ENCODE data around the gene EXOC3L2. TPM values are rescaled to one million over a fixed set of nuclear protein-coding genes. Genes with fewer than 3 reads are reported as not detected.

EXOC3L2 gene
- total RNA-seq = not detected

- POLR2A ChIA-PET = no interaction called here
- Mint-ChIP-seq H3K9me3 (no peaks in the 10 kb centered on the region), H3K36me3 (no peaks in the 10 kb centered on the region), H3K27me3 (peaks cover 18% of the 10 kb centered on the region), H3K4me3 (no peak within 1 kb of the TSS), H3K27ac (peak within 1 kb of the TSS; percentile 13), H3K4me1 (peaks cover 8% of the 10 kb centered on the region)
- no peak for ATAC-seq (ENCODE audit: low read depth)
- DNase-seq = no peak
These were observed at the start of gene EXOC3L2 for GRCh38 chr19:45245334-45245787. TSS of gene EXOC3L2 (minus strand) at chr19:45245407. CDS start at chr19:45239045, 6,362 bp downstream.

- no peaks in the 10 kb centered on the region for H3K4me1 Mint-ChIP-seq
- H3K27me3 Mint-ChIP-seq = no peaks in the 10 kb centered on the region
- DNase-seq (no peak), ATAC-seq (ENCODE audit: low read depth) (no peak)
- H3K27ac Mint-ChIP-seq = no peak overlapping the region
- peaks cover 7% of the 10 kb centered on the region for H3K36me3 Mint-ChIP-seq
- H3K9me3 Mint-ChIP-seq = no peaks in the 10 kb centered on the region
- H3K4me3 Mint-ChIP-seq = no peak overlapping the region
- POLR2A ChIA-PET = no interaction called here
These were observed 49.3 kb upstream of the EXOC3L2 start for GRCh38 chr19:45294291-45295029.

GRCh38 chr19:45293682-45294081, 48.5 kb upstream of the EXOC3L2 start:
- Mint-ChIP-seq H3K9me3 (no peaks in the 10 kb centered on the region), H3K27ac (no peak overlapping the region), H3K4me3 (no peak overlapping the region), H3K4me1 (no peaks in the 10 kb centered on the region), H3K36me3 (peaks cover 8% of the 10 kb centered on the region), H3K27me3 (no peaks in the 10 kb centered on the region)
- POLR2A ChIA-PET = no interaction called here
- ATAC-seq (ENCODE audit: low read depth) (no peak), DNase-seq (no peak)

- DNase-seq (no peak), ATAC-seq (ENCODE audit: low read depth) (no peak)
- Mint-ChIP-seq H3K4me3 (no peak overlapping the region), H3K27me3 (no peaks in the 10 kb centered on the region), H3K36me3 (peaks cover 9% of the 10 kb centered on the region), H3K4me1 (no peaks in the 10 kb centered on the region), H3K9me3 (no peaks in the 10 kb centered on the region), H3K27ac (no peak overlapping the region)
- POLR2A ChIA-PET = no interaction called here
These were observed 46.6 kb upstream of the EXOC3L2 start for GRCh38 chr19:45291834-45292233.

- Mint-ChIP-seq H3K9me3 (no peaks in the 10 kb centered on the region), H3K27ac (no peak overlapping the region), H3K4me1 (no peaks in the 10 kb centered on the region), H3K36me3 (peaks cover 12% of the 10 kb centered on the region), H3K27me3 (no peaks in the 10 kb centered on the region), H3K4me3 (no peak overlapping the region)
- no peak for DNase-seq
- POLR2A ChIA-PET = no interaction called here
- no peak for ATAC-seq (ENCODE audit: low read depth)
These were observed 45.2 kb upstream of the EXOC3L2 start for GRCh38 chr19:45290381-45290931.

GRCh38 chr19:45283443-45284033, 38.3 kb upstream of the EXOC3L2 start:
- no peaks in the 10 kb centered on the region for H3K4me1 Mint-ChIP-seq
- no peak for DNase-seq

GRCh38 chr19:45280471-45280961, 35.3 kb upstream of the EXOC3L2 start:
- ATAC-seq (ENCODE audit: low read depth) (no peak), DNase-seq (no peak)
- POLR2A ChIA-PET = no interaction called here
- Mint-ChIP-seq H3K36me3 (peaks cover 13% of the 10 kb centered on the region), H3K9me3 (no peaks in the 10 kb centered on the region), H3K4me1 (no peaks in the 10 kb centered on the region), H3K27me3 (no peaks in the 10 kb centered on the region), H3K27ac (no peak overlapping the region), H3K4me3 (no peak overlapping the region)

More at GRCh38 chr19:45283443-45284033, 38.3 kb upstream of the EXOC3L2 start:
- Mint-ChIP-seq H3K4me3 (no peak overlapping the region), H3K27me3 (no peaks in the 10 kb centered on the region), H3K9me3 (no peaks in the 10 kb centered on the region), H3K36me3 (peaks cover 15% of the 10 kb centered on the region), H3K27ac (peak overlapping the region; percentile 28)
- POLR2A ChIA-PET = no interaction called here
- ATAC-seq (ENCODE audit: low read depth) = no peak

GRCh38 chr19:45279587-45280192, 34.5 kb upstream of the EXOC3L2 start:
- no peaks in the 10 kb centered on the region for H3K4me1 Mint-ChIP-seq
- H3K9me3 Mint-ChIP-seq = no peaks in the 10 kb centered on the region
- no peak overlapping the region for H3K27ac Mint-ChIP-seq
- H3K36me3 Mint-ChIP-seq = peaks cover 13% of the 10 kb centered on the region
- ATAC-seq (ENCODE audit: low read depth) = no peak
- H3K4me3 Mint-ChIP-seq = no peak overlapping the region
- POLR2A ChIA-PET = no interaction called here
- DNase-seq = no peak
- H3K27me3 Mint-ChIP-seq = no peaks in the 10 kb centered on the region

- H3K36me3 Mint-ChIP-seq = peaks cover 6% of the 10 kb centered on the region
- H3K4me3 Mint-ChIP-seq = no peak overlapping the region
- POLR2A ChIA-PET = no interaction called here
- H3K27ac Mint-ChIP-seq = no peak overlapping the region
- no peaks in the 10 kb centered on the region for H3K9me3 Mint-ChIP-seq
- H3K4me1 Mint-ChIP-seq = no peaks in the 10 kb centered on the region
- ATAC-seq (ENCODE audit: low read depth) (no peak), DNase-seq (no peak)
- no peaks in the 10 kb centered on the region for H3K27me3 Mint-ChIP-seq
These were observed 32.9 kb upstream of the EXOC3L2 start for GRCh38 chr19:45278087-45278486.

- no peak for DNase-seq
These were observed 31.1 kb upstream of the EXOC3L2 start for GRCh38 chr19:45276284-45276687.

GRCh38 chr19:45275370-45275971, 30.3 kb upstream of the EXOC3L2 start:
- ATAC-seq (ENCODE audit: low read depth) (no peak), DNase-seq (no peak)
- Mint-ChIP-seq H3K36me3 (peaks cover 4% of the 10 kb centered on the region), H3K4me3 (no peak overlapping the region), H3K9me3 (no peaks in the 10 kb centered on the region), H3K4me1 (no peaks in the 10 kb centered on the region), H3K27me3 (no peaks in the 10 kb centered on the region), H3K27ac (no peak overlapping the region)
- POLR2A ChIA-PET = no interaction called here

More at GRCh38 chr19:45276284-45276687, 31.1 kb upstream of the EXOC3L2 start:
- H3K9me3 Mint-ChIP-seq = no peaks in the 10 kb centered on the region
- POLR2A ChIA-PET = no interaction called here
- no peaks in the 10 kb centered on the region for H3K27me3 Mint-ChIP-seq
- H3K4me3 Mint-ChIP-seq = no peak overlapping the region
- peaks cover 4% of the 10 kb centered on the region for H3K36me3 Mint-ChIP-seq
- H3K27ac Mint-ChIP-seq = no peak overlapping the region
- ATAC-seq (ENCODE audit: low read depth) = no peak
- no peaks in the 10 kb centered on the region for H3K4me1 Mint-ChIP-seq

GRCh38 chr19:45273521-45273855, 28.3 kb upstream of the EXOC3L2 start:
- no peaks in the 10 kb centered on the region for H3K27me3 Mint-ChIP-seq
- peaks cover 1% of the 10 kb centered on the region for H3K36me3 Mint-ChIP-seq
- ATAC-seq (ENCODE audit: low read depth) (no peak), DNase-seq (no peak)
- no peak overlapping the region for H3K27ac Mint-ChIP-seq
- no peaks in the 10 kb centered on the region for H3K4me1 Mint-ChIP-seq
- no peak overlapping the region for H3K4me3 Mint-ChIP-seq
- POLR2A ChIA-PET = no interaction called here
- no peaks in the 10 kb centered on the region for H3K9me3 Mint-ChIP-seq

- Mint-ChIP-seq H3K4me1 (no peaks in the 10 kb centered on the region), H3K4me3 (no peak overlapping the region), H3K27me3 (no peaks in the 10 kb centered on the region), H3K9me3 (no peaks in the 10 kb centered on the region), H3K27ac (no peak overlapping the region), H3K36me3 (peaks cover 1% of the 10 kb centered on the region)
- DNase-seq (no peak), ATAC-seq (ENCODE audit: low read depth) (no peak)
- POLR2A ChIA-PET = no interaction called here
These were observed 26.5 kb upstream of the EXOC3L2 start for GRCh38 chr19:45271735-45272108.

Measured in activated naive CD8-positive, alpha-beta T cell treated with anti-CD3 and anti-CD28 coated beads, Interleukin-2, amount 10 ng/mL, durations not matched to agents 7 days and 5 days (primary cell).